Erythroblast (primary cell): ENCODE data around the gene C1orf105.

ENCODE experiments used
- GATA1 ChIP-seq: IDR thresholded peaks from 2 replicates; pipeline ENCODE4 v1.6.1; 2011; ENCODE audit warnings: low read depth, mild to moderate bottlenecking, control low read depth, low read length, moderate library complexity
- POLR2A ChIP-seq: IDR thresholded peaks from 2 replicates; pipeline ENCODE4 v1.6.1; 2011; ENCODE audit warnings: mild to moderate bottlenecking, low read length

- TF ChIP-seq POLR2A (no peak), GATA1 (no peak)
These were observed 22.5 kb downstream of the C1orf105 start for GRCh38 chr1:172442843-172443565.
